Raji (cell line): ENCODE results near the gene GPR17.

Experiments
- POLR2A ChIP-seq: IDR thresholded peaks from 2 replicates; pipeline ENCODE4 v1.6.1; 2011; ENCODE audit warnings: low read depth, low read length, control low read depth; ENCODE audit not compliant: insufficient read depth

The GPR17 gene

GRCh38 chr2:127610561-127610960 lies 35.4 kb upstream of the GPR17 start:
- no peak for TF ChIP-seq POLR2A

GRCh38 chr2:127611076-127611925 lies 34.7 kb upstream of the GPR17 start:
- no peak for TF ChIP-seq POLR2A

- no peak for TF ChIP-seq POLR2A
Measured at GRCh38 chr2:127612111-127612822, 33.7 kb upstream of the GPR17 start.

GRCh38 chr2:127614246-127614645 lies 31.7 kb upstream of the GPR17 start:
- TF ChIP-seq POLR2A: no peak

GRCh38 chr2:127614731-127615130 lies 31.2 kb upstream of the GPR17 start:
- TF ChIP-seq POLR2A: no peak

GRCh38 chr2:127615511-127616166 lies 30.3 kb upstream of the GPR17 start:
- TF ChIP-seq POLR2A: no peak

GRCh38 chr2:127618551-127619202 lies 27.3 kb upstream of the GPR17 start:
- no peak for TF ChIP-seq POLR2A

GRCh38 chr2:127619203-127619590 lies 26.8 kb upstream of the GPR17 start:
- TF ChIP-seq POLR2A: no peak

GRCh38 chr2:127619877-127620705 lies 25.9 kb upstream of the GPR17 start:
- no peak for TF ChIP-seq POLR2A

- TF ChIP-seq POLR2A: no peak
Measured at GRCh38 chr2:127620866-127621265, 25.1 kb upstream of the GPR17 start.

- TF ChIP-seq POLR2A: no peak
Measured at GRCh38 chr2:127621981-127622431, 23.9 kb upstream of the GPR17 start.

GRCh38 chr2:127622561-127623387 lies 23.2 kb upstream of the GPR17 start:
- no peak for TF ChIP-seq POLR2A
